Right hindlimb (tissue), 1 donor: ENCODE data around the gene ZNF684.

Source experiments
- DNase-seq: peaks from one replicate; pipeline ENCODE4 v3.0.0-alpha.2; 2018

Gene ZNF684

DNA sequence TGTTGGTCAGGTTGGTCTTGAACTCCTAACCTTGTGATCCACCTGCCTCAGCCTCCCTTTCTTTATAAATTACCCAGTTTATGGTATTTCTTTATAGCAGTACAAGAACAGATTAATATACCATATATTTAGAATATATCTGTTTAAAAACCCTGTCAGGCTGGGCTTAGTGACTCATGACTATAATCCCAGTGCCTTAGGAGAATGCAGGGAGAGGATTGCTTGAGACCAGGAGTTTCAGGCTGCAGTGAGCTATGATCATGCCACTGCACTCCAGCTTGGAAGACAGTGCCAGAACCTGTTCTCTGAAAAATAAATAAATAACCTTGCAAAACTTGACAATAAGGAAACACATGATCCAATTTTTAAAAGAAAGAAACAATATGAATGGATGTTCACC, 43.9 kb downstream of the ZNF684 start:
- DNase-seq, result no peak

DNA sequence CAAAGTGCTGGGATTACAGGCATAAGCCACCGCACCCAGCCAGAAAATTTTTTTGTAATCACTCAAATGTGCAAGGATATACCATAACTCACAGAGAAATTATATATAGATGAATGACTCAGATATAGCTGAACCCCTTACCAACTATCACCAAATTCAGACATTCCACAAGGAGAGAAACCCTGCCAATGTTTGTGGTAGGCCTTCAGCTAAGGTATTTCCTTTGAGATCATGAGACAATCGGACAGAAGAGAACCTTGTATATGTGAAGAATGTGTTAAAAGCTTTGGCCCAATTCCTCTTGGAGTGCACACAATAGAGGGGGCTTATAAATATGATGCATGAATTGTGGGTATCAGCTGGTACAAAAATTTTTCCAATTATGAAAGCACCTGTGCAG, 50.7 kb downstream of the ZNF684 start:
- DNase-seq, result no peak

DNA sequence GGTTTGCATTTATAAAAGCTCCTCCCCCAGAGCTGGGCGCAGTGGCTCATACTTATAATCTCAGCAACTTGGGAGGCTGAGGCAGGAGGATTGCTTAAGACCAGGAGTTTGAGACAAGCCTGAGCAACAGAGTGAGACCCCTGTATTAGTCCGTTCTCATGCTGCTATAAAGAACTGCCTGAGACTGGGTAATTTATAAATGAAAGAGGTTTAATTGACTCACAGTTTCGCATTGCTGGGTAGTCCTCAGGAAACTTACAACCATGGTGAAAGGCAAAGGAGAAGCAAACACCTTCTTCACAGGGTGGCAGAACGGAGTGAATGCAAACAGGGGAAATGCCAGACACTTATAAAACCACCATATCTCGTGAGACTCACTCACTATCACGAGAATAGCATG, 52.5 kb downstream of the ZNF684 start:
- no peak for DNase-seq

DNA sequence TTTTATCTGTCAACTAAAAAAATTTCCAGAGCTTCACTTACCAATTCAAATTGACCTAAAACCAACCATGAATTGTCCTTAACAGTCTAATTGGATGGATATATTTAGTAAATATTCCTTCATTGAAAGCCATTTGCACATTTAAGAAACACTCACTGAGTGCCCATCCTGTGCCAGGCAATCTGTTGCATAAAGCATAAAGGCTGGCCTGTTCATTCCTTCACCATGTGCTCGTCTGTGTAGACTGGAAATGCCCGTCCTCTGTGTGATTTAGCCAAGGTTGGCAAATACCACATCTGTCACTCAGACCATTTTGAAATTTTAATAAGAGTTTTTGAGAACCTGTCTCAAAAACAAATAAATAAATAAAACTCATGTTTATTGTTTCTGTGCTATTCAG, 57.1 kb downstream of the ZNF684 start:
- DNase-seq, result no peak

- DNase-seq, result no peak
Observed at GRCh38 chr1:40592107-40592803, 60.8 kb downstream of the ZNF684 start.

GRCh38 chr1:40593449-40594186, 62.2 kb downstream of the ZNF684 start:
- DNase-seq, result no peak

- no peak for DNase-seq
Observed at GRCh38 chr1:40594187-40594531, 62.7 kb downstream of the ZNF684 start.

DNA sequence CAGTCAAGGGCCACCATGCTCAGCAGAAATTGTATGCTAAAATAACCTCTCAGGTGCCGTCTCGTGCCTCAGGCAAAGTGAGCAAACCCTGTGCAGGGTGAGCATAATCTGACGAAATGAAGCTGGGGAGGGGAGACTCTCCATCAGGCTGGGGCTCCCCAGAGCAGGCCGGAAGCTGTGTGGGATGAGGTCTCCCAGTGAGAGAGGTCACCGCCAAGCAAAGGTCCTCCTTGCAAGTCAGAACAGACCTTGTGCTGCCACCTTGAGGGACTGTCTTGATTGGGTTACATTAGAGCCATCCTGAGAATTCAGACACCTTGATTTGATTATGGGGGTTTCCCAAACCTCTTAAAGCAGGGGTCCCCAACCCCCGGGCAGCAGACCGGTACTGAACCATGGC, 64.2 kb downstream of the ZNF684 start:
- no peak for DNase-seq
